NB4 (cell line): Measurements from ENCODE around the gene OBP2A.
"Not testable (repeated sequence)": the region's sequence is repeated elsewhere in the genome, so short reads cannot be mapped to it uniquely, and the experiment has no call there.

ENCODE experiments used
- DNase-seq: peaks from one replicate; pipeline ENCODE4 v3.0.0; 2010; ENCODE audit warnings: low read depth
- H3K4me3 ChIP-seq: one replicate; pipeline ENCODE4 v1.5.1; 2011; ENCODE audit warnings: mild to moderate bottlenecking, low read depth, low read length, moderate library complexity
- MAX ChIP-seq: IDR thresholded peaks from 2 replicates; pipeline ENCODE4 v1.6.1; 2011; ENCODE audit warnings: low read depth, low read length
- MYC ChIP-seq: IDR thresholded peaks from 2 replicates; pipeline ENCODE4 v1.6.1; 2011; ENCODE audit warnings: low read depth, low read length
- POLR2A ChIP-seq: IDR thresholded peaks from 2 replicates; pipeline ENCODE4 v1.6.1; 2011; ENCODE audit warnings: mild to moderate bottlenecking; ENCODE audit not compliant: insufficient read length; ENCODE audit errors: extremely low read depth
- TF ChIP-seq, protein P1 (sequence below): IDR thresholded peaks from one replicate; pipeline ENCODE4 v1.5.1; 2012; ENCODE audit warnings: low read depth, low read length

Gene OBP2A

GRCh38 chr9:135508211-135508820 is 37.6 kb upstream of the OBP2A start:
- H3K4me3 ChIP-seq = no peak overlapping the region
- DNase-seq = no peak
- TF ChIP-seq MYC (no peak), MAX (no peak), POLR2A (no peak)
- TF ChIP-seq, protein P1, sequence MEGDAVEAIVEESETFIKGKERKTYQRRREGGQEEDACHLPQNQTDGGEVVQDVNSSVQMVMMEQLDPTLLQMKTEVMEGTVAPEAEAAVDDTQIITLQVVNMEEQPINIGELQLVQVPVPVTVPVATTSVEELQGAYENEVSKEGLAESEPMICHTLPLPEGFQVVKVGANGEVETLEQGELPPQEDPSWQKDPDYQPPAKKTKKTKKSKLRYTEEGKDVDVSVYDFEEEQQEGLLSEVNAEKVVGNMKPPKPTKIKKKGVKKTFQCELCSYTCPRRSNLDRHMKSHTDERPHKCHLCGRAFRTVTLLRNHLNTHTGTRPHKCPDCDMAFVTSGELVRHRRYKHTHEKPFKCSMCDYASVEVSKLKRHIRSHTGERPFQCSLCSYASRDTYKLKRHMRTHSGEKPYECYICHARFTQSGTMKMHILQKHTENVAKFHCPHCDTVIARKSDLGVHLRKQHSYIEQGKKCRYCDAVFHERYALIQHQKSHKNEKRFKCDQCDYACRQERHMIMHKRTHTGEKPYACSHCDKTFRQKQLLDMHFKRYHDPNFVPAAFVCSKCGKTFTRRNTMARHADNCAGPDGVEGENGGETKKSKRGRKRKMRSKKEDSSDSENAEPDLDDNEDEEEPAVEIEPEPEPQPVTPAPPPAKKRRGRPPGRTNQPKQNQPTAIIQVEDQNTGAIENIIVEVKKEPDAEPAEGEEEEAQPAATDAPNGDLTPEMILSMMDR = no peak

- no peak for DNase-seq
- TF ChIP-seq POLR2A = no peak
- TF ChIP-seq MAX = no peak
- TF ChIP-seq MYC = no peak
- TF ChIP-seq, protein P1 = no peak
- H3K4me3 ChIP-seq = no peak overlapping the region
These were observed 36.5 kb upstream of the OBP2A start for GRCh38 chr9:135509458-135509857.

GRCh38 chr9:135512241-135512603 is 33.7 kb upstream of the OBP2A start:
- no peak for TF ChIP-seq POLR2A
- TF ChIP-seq, protein P1 = no peak
- TF ChIP-seq MYC = no peak
- TF ChIP-seq MAX = no peak
- H3K4me3 ChIP-seq = no peak overlapping the region
- no peak for DNase-seq

- TF ChIP-seq, protein P1 = no peak
- TF ChIP-seq POLR2A = no peak
- no peak for TF ChIP-seq MAX
- no peak for TF ChIP-seq MYC
- no peak for DNase-seq
These were observed 33.0 kb upstream of the OBP2A start for GRCh38 chr9:135512904-135513303.

GRCh38 chr9:135513351-135513846 is 32.5 kb upstream of the OBP2A start:
- no peak overlapping the region for H3K4me3 ChIP-seq
- TF ChIP-seq POLR2A = no peak
- TF ChIP-seq MAX = no peak
- TF ChIP-seq MYC = no peak
- TF ChIP-seq, protein P1 = no peak
- no peak for DNase-seq

More at GRCh38 chr9:135512904-135513303, 33.0 kb upstream of the OBP2A start:
- no peak overlapping the region for H3K4me3 ChIP-seq

DNA sequence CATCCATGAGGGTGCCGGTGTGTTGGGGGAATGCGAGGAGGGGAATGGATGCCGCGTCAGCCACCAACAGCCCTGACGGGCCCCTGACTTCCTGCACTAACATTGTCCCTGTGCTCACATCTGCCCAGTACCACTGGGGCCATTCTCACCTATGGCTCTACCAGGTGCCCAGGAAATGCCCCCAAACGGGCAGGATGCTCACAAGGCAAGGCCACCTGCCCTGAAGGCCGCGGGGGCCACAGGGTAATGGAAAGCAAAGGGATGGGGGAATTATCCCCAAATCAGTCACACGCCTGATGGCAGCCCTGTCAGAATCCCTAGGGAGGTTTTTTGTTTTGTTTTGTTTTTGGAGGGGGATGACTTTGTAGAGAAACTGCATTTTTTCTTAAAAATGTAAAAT is 32.0 kb upstream of the OBP2A start:
- not testable (repeated sequence) for DNase-seq, H3K4me3 ChIP-seq
